Hippocampal formation (tissue), 2 donors: ENCODE measurements around the gene ZNF438.

ENCODE experiments used
- DNase-seq, 2 donors: peaks; one replicate each; lab custom pipeline; 2025; lab: John Stamatoyannopoulos, UW

ZNF438 gene

GRCh38 chr10:30846710-30847109 is 185.0 kb downstream of the ZNF438 start:
- DNase-seq: no peak

- DNase-seq: no peak
Measured at GRCh38 chr10:30842894-30843293, 188.8 kb downstream of the ZNF438 start.

- no peak for DNase-seq
Measured at GRCh38 chr10:30842185-30842584, 189.5 kb downstream of the ZNF438 start.

- DNase-seq: no peak
Measured at GRCh38 chr10:30840395-30841050, 191.1 kb downstream of the ZNF438 start.

- no peak for DNase-seq
Measured at GRCh38 chr10:30839652-30840051, 192.0 kb downstream of the ZNF438 start.

GRCh38 chr10:30836406-30836805 is 195.3 kb downstream of the ZNF438 start:
- no peak for DNase-seq

GRCh38 chr10:30835146-30835545 is 196.5 kb downstream of the ZNF438 start:
- DNase-seq: no peak

GRCh38 chr10:30834651-30835050 is 197.0 kb downstream of the ZNF438 start:
- peak in 1 of 2 donors; percentile 21 for DNase-seq

GRCh38 chr10:30834153-30834552 is 197.5 kb downstream of the ZNF438 start:
- DNase-seq: no peak

- DNase-seq: no peak
Measured at GRCh38 chr10:30833628-30833970, 198.1 kb downstream of the ZNF438 start.

GRCh38 chr10:30832749-30833627 is 198.7 kb downstream of the ZNF438 start:
- no peak for DNase-seq

GRCh38 chr10:30832001-30832748 is 199.5 kb downstream of the ZNF438 start:
- DNase-seq: no peak

GRCh38 chr10:30831426-30831825 is 200.2 kb downstream of the ZNF438 start:
- DNase-seq: no peak

- no peak for DNase-seq
Measured at GRCh38 chr10:30830315-30831230, 201.1 kb downstream of the ZNF438 start.

GRCh38 chr10:30829901-30830300 is 201.8 kb downstream of the ZNF438 start:
- no peak for DNase-seq

GRCh38 chr10:30828680-30829079 is 203.0 kb downstream of the ZNF438 start:
- no peak for DNase-seq

- DNase-seq: no peak
Measured at GRCh38 chr10:30828164-30828563, 203.5 kb downstream of the ZNF438 start.

GRCh38 chr10:30827531-30828120 is 204.0 kb downstream of the ZNF438 start:
- peak in 1 of 2 donors; percentile 21 for DNase-seq

GRCh38 chr10:30826679-30827078 is 205.0 kb downstream of the ZNF438 start:
- no peak for DNase-seq

GRCh38 chr10:30825495-30825894 is 206.2 kb downstream of the ZNF438 start:
- no peak for DNase-seq

- no peak for DNase-seq
Measured at GRCh38 chr10:30825022-30825421, 206.6 kb downstream of the ZNF438 start.
